ENCODE data around the gene ABCA4. TPM values are rescaled to one million over a fixed set of nuclear protein-coding genes. Genes with fewer than 3 reads are reported as not detected.

Gene ABCA4
- total and polyA plus RNA-seq, 7 donors, result 0.03 to 0.32 (median 0.09) TPM; not detected in 2

- ATAC-seq (no peak), DNase-seq (no peak)
- H3K36me3 ChIP-seq (ENCODE audit: insufficient read depth in 1 of 2, low read depth in 1 of 2), result no peaks in the 10 kb centered on the region
- H3K9me3 ChIP-seq, result no peaks in the 10 kb centered on the region
- H3K4me1 ChIP-seq, result peaks cover 40% of the 10 kb centered on the region
- H3K27ac ChIP-seq, result peak overlapping the region; percentile 51
- intact Hi-C loops (cut with DNase I), result loop anchor here in 1 of 2 donors (5.0 kb wide), 1 partner anchor 59 kb away; the partner anchor contains the start of gene GCLM
- 26 to 69% (median 41%) methylated on average over 2 of the region's 2 CpGs for WGBS, 3 donors
- no peak for TF ChIP-seq CTCF (IDR thresholded peaks at IDR 0.05)
- H3K4me3 ChIP-seq, result no peak overlapping the region
- no peaks in the 10 kb centered on the region for H3K27me3 ChIP-seq (ENCODE audit: insufficient read depth in 3 of 3, low read length in 2 of 3)
These were observed 155.1 kb downstream of the ABCA4 start for GRCh38 chr1:93965888-93966287.

- H3K9me3 ChIP-seq, result no peaks in the 10 kb centered on the region
- no peak overlapping the region for H3K27ac ChIP-seq
- intact Hi-C loops (cut with DNase I), result loop anchor here in 1 of 2 donors (5.0 kb wide), 1 partner anchor 58 kb away; the partner anchor contains the start of gene GCLM
- no peaks in the 10 kb centered on the region for H3K27me3 ChIP-seq (ENCODE audit: insufficient read depth in 3 of 3, low read length in 2 of 3)
- no peaks in the 10 kb centered on the region for H3K36me3 ChIP-seq (ENCODE audit: insufficient read depth in 1 of 2, low read depth in 1 of 2)
- peaks cover 36% of the 10 kb centered on the region for H3K4me1 ChIP-seq
- no peak overlapping the region for H3K4me3 ChIP-seq
- ATAC-seq (no peak), DNase-seq (no peak)
- TF ChIP-seq CTCF (IDR thresholded peaks at IDR 0.05), result no peak
- 81 to 94% (median 88%) methylated on average over 2 of the region's 2 CpGs for WGBS, 3 donors
These were observed 155.7 kb downstream of the ABCA4 start for GRCh38 chr1:93965256-93965655.

- H3K4me1 ChIP-seq, result peaks cover 32% of the 10 kb centered on the region
- 88 to 89% (median 88%) methylated on average over 4 of the region's 4 CpGs for WGBS, 3 donors
- H3K9me3 ChIP-seq, result no peaks in the 10 kb centered on the region
- no peaks in the 10 kb centered on the region for H3K36me3 ChIP-seq (ENCODE audit: insufficient read depth in 1 of 2, low read depth in 1 of 2)
- no peak for DNase-seq
- intact Hi-C loops (cut with DNase I), result loop anchor here in 1 of 2 donors (5.0 kb wide), 1 partner anchor 57 kb away; the partner anchor contains the start of gene GCLM
- H3K4me3 ChIP-seq, result no peak overlapping the region
- no peaks in the 10 kb centered on the region for H3K27me3 ChIP-seq (ENCODE audit: insufficient read depth in 3 of 3, low read length in 2 of 3)
- TF ChIP-seq CTCF (IDR thresholded peaks at IDR 0.05), result no peak
- no peak overlapping the region for H3K27ac ChIP-seq
- ATAC-seq, result no peak
These were observed 156.2 kb downstream of the ABCA4 start for GRCh38 chr1:93964777-93965200.

GRCh38 chr1:93964096-93964776 is 156.7 kb downstream of the ABCA4 start:
- no peak for ATAC-seq
- H3K27ac ChIP-seq, result no peak overlapping the region
- H3K36me3 ChIP-seq (ENCODE audit: insufficient read depth in 1 of 2, low read depth in 1 of 2), result no peaks in the 10 kb centered on the region
- no peak for DNase-seq
- H3K4me1 ChIP-seq, result peaks cover 27% of the 10 kb centered on the region
- TF ChIP-seq CTCF (IDR thresholded peaks at IDR 0.05), result no peak
- no peaks in the 10 kb centered on the region for H3K27me3 ChIP-seq (ENCODE audit: insufficient read depth in 3 of 3, low read length in 2 of 3)
- intact Hi-C loops (cut with DNase I), result no loop called here
- H3K4me3 ChIP-seq, result no peak overlapping the region
- H3K9me3 ChIP-seq, result no peaks in the 10 kb centered on the region
- WGBS, 3 donors, result 81 to 91% (median 86%) methylated on average over 4 of the region's 4 CpGs
